NT2/D1 (cell line): Measurements from ENCODE around the gene ADAMTSL5.

Experiments used
- YY1 ChIP-seq: IDR thresholded peaks from 2 replicates; pipeline ENCODE4 v1.6.1; 2011; ENCODE audit not compliant: insufficient read length, insufficient read depth
- ZNF274 ChIP-seq: IDR thresholded peaks from 2 replicates; pipeline ENCODE4 v1.6.1; 2011; ENCODE audit warnings: mild to moderate bottlenecking, low read depth, low read length

DNA sequence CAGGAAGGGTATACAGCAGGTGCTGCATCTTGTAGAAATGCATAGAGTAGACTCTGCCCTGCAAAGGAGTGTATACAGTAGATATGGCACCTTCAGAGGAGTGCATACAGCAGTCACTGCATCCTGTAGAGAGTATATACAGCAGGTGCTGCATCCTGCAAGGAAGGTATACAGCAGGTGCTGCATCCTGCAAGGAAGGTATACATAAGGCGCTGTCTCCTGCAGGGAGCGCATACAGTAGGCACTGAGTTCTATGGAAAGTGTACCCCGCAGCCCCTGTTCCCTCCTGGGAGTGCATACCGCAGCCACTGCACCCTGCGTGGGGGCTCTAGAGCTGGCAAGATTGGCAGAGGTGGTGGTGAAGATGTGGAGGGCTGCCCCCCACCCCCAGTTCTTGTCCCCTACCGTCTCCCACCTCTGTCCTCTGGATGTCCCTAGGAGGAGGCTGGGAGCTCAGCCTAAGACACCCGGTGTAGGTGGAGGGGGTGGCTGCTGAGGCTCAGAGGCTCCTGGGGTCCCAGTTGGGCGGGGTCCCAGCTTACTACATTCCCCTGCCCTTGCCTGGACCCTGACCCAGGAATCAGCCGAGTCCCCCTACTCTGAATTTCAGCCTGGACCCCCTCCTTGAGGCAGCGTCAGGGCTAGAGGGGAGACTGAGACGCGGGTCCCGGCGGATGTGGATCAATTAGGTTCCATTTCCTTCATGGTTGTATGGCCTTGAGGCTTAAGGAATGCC is 2.3 kb upstream of the ADAMTSL5 start:
- TF ChIP-seq ZNF274 (no peak), YY1 (no peak)
